HL-60/S4 (cell line): ENCODE data around the gene ADM2.
"Not testable (repeated sequence)": the region's sequence is repeated elsewhere in the genome, so short reads cannot be mapped to it uniquely, and the experiment has no call there.

Experiments used
- in situ Hi-C: fragments of 300-500 bp; cut with MboI; formaldehyde crosslinking; loops from 2 replicates; pipeline ENCODE4 v1.14.3; 2022; ENCODE audit warnings: low sequenced_read_pairs

ADM2 gene

GRCh38 chr22:50533856-50534711 lies 52.7 kb downstream of the ADM2 start:
- in situ Hi-C loops, result not testable (repeated sequence)

GRCh38 chr22:50535113-50535512 lies 53.8 kb downstream of the ADM2 start:
- in situ Hi-C loops, result no loop called here
